Measurements from ENCODE around the gene PGAM1.
A peak's percentile ranks its signal among the peaks of the same experiment; 100 is the strongest.
"Not testable (repeated sequence)": the region's sequence is repeated elsewhere in the genome, so short reads cannot be mapped to it uniquely, and the experiment has no call there.

The PGAM1 gene

DNA sequence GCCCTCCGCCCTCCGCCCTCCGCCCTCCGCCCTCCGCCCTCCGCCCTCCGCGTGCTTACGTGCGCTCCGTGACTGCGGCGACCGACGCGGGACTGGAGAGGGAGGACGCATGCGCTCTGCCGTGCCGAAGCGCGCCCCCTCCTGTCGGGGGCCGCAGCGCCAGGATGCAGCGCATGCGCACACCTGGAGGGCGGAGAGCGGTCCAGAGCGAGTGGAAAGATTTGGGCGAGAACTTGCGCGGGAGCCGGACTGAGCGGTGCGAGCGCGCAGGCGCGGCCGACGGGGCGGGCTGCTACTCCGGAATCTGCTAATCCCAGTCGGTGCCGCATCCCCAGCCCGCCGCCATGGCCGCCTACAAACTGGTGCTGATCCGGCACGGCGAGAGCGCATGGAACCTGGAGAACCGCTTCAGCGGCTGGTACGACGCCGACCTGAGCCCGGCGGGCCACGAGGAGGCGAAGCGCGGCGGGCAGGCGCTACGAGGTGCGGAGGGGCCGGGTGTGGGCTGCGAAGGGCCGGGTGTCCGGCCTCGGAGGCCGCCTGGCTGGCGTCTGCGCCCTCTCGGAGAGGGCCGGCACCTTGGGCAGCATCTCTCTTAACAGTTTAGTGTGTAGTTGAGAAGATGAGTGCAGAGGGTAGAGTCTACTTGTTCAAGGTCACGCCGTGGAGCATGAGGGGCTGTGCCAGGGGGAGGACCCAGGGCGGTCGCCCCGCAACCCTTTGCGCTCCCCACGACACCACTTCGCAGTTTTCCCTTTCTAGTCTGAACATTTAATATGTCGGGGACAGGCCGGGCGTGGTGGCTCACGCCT lies at the start of gene PGAM1:
Gene PGAM1 (plus strand): TSS at position 228 of the 812 bp plus-strand sequence. CDS start 117 bp downstream, at position 345.
- peak; percentile 89 for DNase-seq (ENCODE audit: low read depth, low spot score)

DNA sequence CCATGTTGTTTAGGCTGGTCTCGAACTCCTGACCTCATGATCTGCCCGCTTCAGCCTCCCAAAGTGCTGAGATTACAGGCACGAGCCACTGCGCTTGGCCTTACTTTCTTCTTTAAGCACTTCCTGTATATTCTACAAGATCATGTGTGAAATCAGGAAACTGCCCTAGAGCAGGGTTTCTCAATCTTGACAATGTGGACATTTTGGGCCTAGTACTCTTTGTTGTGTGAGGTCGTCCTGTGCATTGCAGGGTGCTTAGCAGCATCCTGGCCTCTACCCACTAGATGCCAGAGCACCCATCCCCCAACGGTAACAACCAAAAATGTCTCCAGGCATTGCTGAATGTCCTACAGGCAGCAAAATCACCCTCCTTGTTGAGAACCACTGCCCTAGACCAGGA lies 49.6 kb upstream of the PGAM1 start:
- no peak for DNase-seq (ENCODE audit: low read depth, low spot score)

DNA sequence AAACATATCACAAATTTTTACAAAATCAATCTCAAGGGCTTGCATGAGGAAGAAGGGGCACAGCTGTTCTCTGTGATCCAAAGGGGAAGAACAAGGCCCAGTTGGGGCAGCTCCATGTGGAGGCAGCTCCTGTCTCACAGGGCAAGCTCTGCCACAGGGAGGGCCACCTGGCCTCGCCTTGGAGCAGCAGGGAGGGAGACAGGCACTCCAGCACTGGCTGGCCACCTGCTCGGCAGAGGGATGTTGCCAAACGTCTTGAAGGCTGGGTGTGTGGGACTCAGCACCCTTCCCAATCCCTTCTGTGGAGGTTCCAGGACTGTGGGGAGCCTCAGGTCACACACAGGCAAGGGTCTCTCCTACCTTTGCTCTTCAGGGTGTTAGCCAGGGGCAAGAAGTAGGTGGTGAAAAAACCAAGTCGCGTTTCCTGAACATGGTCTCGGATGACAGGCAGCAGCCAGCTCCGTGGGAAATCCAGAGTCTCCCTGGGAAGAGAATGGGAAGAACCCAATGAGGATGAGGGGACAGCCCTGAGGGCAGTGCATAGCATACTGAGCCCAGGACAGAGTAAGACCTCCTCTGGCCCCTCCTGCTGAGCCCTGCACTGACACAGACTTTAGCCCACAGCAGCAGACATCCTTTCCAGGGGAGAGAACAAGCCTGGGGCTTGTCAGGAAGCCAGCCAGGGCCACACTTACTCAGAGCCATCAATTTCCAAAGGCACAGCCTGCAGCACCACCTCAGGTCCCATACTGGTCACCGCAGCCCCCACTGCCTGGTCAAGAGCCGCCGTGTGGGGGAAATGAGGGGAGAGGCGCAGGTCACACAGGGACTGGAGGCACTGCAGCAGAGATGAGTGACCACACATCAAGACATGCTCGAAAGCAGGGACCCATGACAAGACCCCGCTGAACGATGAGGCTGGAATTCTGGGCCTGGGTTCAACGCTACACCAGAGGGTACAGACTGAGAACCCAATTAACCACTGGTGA lies 46.8 kb upstream of the PGAM1 start:
- DNase-seq (ENCODE audit: low read depth, low spot score) = no peak

DNA sequence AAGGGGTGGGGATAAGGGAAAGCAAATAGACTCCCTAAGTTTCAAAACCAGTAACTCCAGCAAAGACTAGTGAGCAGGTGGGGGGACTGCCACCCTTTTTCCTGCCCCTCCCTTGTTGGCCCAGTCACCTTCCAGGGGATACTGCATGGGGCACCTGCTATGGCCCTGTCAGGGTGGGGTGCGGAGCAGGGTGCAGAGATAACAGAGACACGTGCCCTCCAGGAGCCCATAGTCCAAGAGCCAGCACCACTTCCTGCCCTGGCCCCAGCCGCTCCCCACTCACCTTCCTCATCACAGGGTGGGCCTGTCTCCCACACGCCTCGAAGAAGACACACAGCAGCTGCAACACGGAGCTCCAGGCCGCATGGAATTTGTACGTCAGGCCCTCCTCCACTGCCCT lies 45.5 kb upstream of the PGAM1 start:
- no peak for DNase-seq (ENCODE audit: low read depth, low spot score)

DNA sequence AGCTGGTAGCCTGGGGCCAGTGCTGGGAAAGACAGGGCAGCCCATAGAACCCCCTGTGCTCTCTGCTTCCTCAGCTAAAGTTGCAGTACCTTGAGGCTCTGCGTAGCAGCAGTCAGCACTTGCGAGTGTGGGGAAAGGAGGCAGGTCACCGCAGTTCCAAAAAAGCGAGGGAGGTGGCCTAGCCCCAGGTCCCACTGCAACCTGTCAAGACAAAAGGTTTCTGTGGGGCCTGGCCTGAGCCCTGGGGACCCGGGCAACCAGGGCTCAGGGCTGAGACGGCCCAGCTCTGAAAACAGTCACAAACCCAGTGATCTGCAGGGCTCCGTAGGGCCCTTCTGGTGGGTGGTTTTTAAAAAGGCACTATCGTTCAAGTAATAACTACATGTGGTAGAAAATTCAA lies 44.4 kb upstream of the PGAM1 start:
- DNase-seq (ENCODE audit: low read depth, low spot score) = no peak

DNA sequence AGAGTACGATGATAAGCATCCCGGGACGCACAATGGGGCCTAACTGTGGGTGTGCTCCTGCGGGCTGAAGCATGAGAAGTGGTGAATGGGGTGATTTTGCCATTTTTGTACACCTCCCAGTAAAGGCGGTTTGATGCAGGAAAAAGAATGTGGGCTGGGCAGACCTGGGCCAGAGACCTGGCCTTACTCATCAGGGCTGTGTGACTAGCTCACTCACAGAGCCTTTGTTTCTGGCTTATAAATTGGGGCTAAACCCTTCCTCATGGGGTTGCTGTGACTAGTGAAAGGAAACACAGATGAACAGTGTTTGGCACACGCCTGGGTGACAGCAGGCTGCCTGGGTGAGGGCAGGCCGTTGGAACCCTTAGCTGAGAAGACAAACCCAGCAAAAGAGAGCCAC lies 42.8 kb upstream of the PGAM1 start:
- DNase-seq (ENCODE audit: low read depth, low spot score) = no peak

DNA sequence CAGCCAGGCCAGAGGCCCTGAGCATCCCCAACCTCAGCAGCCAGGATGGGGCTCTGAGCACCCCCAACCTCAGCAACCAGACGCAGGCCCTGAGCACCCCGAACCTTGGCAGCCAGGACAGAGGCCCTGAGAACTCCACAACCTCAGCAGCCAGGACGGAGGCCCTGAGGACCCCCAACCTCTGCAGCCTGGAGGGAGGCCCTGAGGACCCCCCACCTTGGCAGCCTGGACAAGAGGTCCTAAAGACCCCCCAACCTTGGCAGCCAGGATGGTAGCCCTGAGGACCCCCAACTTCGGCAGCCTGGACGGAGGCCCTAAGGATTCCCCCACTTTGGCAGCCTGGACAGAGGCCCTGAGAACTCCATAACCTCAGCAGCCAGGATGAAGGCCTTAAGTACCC lies 41.8 kb upstream of the PGAM1 start:
- DNase-seq (ENCODE audit: low read depth, low spot score) = no peak

DNA sequence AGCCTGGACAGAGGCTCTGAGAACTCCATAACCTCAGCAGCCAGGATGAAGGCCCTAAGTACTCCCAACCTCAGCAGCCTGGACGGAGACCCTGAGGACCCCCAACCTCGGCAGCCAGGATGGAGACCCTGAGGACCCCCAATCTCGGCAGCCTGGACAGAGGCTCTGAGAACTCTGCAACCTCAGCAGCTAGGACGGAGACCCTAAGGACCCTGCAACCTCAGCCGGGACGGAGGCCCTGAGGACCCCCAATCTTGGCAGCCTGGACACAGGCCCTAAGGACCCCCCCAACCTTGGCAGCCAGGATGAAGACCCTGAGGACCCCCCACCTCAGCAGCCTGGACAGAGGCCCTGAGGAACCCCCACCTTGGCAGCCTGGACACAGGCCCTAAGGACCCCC lies 41.4 kb upstream of the PGAM1 start:
- no peak for DNase-seq (ENCODE audit: low read depth, low spot score)

DNA sequence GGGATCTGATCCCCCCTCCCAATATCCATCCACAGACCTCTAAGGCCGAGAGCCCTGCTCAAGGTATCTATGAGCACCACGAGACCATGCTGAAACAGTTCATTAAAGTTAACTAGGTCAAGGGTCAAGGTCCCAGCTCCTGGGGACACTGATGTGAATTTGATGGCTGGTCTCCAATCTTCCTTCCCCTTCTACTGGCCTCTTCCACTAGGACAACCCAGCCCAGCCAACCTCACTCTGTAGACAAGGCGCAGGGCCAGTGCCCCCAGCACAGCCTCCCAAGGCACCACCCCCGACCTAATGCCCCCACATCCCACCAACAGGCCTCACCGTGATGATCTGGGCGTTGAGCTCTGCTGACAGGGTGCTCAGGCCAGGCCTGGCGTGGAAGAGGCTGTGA lies 40.4 kb upstream of the PGAM1 start:
- no peak for DNase-seq (ENCODE audit: low read depth, low spot score)

DNA sequence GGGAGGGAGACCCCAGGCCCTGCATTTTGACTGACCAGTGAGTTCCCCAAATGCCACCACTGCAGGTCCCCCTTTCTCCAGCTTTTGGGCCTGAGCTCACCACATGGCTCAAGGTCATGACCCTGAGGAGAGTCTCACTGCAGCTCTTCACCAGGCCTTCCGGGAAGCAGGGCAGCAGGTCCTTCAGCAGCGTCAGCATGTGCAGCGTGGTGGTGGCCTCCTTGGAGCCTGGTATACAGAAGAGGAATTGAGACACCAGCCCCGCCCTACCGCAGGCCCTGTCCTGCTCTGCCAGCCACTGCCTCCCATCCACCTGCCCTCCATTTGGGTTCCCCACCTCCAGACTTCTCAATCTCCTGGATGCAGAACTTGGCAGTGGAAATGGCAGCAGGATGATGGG lies 37.8 kb upstream of the PGAM1 start:
- DNase-seq (ENCODE audit: low read depth, low spot score) = no peak

DNA sequence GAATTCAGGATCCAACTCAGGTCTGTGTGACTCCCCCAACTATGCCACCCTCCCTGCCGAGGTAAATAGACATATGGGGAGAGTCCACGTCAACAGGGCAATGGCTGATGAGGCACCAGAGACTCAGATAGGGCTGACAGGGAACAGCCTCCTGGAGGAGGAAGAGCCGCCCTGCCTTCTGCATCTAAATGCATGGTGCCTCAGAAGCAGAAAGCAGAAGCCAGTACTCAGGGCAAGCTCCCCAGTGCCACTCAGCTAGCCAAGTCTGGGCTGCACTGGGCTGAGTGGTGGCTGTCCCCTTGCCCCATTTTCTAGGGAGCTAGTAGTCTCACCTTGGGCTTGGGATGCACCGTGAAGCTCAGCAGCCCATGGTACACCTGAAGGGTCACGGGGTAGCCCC lies 35.9 kb upstream of the PGAM1 start:
- no peak for DNase-seq (ENCODE audit: low read depth, low spot score)

DNA sequence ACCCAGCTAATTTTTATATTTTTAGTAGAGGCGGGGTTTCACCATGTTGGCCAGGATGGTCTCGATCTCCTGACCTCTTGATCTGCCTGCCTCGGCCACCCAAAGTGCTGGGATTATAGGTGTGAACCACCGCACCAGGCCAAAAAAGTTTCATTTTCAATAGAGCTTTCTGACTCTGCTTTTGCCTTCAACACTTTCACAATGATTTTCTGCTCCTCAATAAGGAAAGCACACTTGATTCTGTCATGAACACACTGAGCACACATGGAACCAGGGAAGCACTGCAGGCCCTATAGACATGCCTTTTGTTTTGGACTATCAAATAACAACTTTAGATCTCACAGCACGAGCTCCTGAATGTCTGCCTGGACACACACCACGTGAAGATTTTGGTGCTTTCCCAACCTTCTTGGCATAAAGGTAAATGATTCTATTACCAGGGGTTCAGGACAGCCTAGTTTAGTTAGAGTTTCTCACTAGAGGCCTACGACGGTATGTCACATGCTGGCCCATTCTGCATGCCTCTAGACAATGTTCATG lies 32.9 kb upstream of the PGAM1 start:
- DNase-seq (ENCODE audit: low read depth, low spot score) = no peak

DNA sequence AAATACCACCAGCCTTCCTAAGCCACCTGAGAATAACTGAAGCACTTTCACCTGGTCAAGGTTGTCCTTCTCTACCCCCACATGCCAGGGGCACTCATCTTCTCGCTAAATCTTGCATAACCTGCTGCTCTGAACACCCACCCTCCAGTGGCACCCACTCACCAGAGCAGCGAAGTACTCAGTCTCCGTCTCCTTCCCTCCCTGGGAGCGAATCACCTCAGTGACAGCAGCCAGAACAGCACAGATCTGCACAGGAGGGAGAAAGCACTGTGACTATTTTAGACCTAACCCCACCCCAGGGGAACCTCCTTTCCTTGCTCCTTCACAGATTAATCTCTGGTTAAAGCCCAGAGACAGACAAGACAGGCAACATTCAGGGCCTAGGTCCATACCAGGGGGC lies 29.9 kb upstream of the PGAM1 start:
- DNase-seq (ENCODE audit: low read depth, low spot score) = no peak

DNA sequence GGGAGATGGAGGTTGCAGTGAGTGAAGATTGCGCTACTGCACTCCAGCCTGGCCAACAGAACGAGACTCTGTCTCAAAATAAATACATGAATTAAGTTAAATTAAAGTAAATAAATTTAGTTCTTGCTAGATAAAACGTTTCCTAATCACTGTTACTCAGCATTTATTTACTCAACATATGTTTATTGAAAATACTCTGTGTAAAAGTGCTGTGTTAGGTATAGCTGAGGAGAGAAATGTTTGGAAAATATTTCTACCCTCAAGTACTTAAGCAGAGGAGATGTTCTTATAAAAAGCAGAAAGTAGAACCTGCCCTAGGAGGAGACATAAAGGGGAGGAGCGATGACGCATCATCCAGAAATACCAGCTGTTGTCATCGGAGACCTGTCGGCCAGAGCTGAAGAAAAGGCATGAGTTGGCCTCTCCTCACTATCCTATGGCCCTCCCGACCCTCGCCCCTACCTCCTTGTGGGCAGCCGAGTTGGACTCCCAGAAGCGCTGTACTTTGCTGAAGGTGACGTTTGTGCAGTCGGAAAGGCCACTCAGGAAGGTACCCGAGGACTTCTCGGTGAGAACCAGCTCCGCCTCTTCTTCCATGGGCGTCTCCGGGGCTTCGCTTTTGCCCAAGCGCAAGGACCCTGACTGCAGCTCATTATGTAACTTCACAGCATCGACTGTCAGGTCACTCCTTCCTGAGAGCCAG lies 26.0 kb upstream of the PGAM1 start:
- no peak for DNase-seq (ENCODE audit: low read depth, low spot score)

DNA sequence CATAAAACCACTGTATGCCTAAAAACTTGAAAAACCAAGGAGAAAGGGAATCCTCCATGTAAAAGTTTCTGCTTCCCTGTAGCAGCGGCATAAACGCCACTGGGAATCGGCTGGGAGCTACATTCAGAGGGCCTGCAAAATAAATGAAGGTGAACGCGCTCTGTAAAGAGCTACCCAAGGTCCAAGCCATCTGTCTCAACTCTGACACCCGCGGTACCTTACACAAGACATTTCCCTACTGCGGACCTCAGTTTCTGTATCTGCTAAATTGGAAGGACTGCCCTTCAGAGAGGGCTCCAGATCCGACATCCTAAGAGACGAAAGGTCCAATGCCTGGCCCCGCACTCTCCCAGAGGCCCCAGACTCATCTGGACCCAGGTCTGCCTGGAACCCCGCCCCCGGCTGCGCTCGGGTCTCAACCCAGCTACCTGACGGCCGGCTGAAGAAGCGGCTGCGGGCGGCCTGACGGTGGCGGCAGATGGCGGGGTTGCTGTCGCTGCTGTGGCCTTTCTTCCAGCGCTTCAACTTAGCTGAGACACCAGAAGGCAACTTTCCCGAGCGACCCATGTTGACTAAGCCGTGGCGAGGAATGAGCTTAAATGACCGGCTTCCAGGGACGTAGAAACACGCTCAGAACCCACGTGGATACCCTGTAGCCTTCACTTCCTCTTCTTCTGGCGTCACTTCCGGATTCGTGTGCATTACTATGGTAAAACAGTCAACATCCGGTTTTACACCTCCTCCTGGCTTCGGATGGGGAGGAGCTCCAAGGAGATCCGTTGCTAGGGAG lies 25.1 kb upstream of the PGAM1 start, which contains the start of gene RRP12:
Gene RRP12 (minus strand): TSS at position 676 of the 790 bp plus-strand sequence. CDS start 109 bp downstream, at position 567.
- DNase-seq (ENCODE audit: low read depth, low spot score) = peak; percentile 88

DNA sequence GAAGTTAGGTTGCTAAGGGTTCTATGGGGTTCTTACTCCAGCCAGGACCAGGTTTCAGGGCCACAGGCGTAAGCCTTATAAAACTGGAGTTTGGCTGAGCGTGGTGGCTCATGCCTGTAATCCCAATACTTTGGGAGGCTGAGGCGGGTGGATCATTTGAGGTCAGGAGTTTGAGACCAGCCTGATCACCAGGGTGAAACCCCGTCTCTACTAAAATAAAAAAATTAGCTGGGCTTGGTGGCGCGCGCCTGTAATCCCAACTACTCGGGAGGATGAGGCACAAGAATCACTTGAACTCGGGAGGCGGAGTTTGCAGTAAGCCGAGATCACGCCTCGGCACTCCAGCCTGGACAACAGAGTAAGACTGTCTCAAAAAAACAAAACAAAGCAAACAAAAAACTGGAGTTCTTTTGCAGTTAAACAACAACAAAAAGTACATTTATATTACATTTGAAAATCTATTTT lies 24.5 kb upstream of the PGAM1 start:
- DNase-seq (ENCODE audit: low read depth, low spot score) = no peak

DNA sequence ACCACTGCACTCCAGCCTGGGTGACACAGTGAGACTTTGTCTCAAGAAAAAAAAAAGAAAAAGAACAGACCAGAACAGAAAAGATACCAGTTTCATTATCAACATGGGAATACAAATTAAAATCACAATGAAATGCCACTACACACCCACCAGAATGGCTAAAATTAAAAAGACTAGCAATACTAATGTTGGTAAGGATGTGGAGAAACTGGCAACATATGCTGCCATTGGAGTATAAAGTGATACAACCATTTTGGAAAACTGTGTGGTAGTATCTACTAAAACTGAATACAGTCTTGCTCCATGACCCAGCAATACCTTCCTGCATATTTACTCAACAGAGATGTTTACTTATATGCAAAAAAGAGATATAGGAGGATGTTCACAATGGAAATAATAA lies 21.9 kb upstream of the PGAM1 start:
- DNase-seq (ENCODE audit: low read depth, low spot score) = no peak

DNA sequence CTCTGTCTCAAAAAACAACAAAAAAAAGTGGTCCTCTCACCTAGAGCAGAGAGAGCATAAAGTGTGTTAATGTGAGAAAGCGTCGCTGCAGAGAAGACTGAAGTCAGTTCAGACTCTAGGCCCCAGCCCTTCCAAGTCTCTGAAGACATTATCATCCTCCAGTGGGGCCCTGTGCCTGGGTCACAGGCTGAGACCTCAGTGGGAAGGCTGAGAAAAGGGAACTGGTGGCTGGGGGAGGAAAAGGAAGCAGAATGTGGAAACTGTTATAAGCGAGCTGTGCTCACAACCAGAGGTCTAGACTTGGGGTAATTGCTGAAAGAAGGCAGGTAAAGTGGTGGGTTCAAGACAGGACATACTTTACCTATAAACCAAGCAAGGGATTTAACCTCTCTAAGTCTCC lies 19.9 kb upstream of the PGAM1 start:
- no peak for DNase-seq (ENCODE audit: low read depth, low spot score)

DNA sequence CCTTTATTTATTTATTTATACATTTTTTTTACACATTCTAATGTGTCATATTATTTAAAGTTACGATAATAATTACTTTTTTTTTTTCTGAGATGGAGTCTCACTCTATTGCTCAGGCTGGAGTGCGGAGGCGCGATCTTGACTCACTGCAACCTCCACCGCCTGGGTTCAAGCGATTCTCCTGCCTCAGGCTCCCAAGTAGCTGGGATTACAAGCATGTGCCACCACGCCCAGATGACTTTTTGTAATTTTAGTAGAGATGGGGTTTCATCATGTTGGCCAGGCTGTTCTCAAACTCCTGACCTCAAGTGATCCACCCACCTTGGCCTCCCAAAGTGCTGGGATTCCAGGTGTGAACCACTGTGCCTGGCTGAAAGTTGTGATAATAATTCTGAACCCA lies 19.5 kb upstream of the PGAM1 start:
- not testable (repeated sequence) for DNase-seq (ENCODE audit: low read depth, low spot score)

DNA sequence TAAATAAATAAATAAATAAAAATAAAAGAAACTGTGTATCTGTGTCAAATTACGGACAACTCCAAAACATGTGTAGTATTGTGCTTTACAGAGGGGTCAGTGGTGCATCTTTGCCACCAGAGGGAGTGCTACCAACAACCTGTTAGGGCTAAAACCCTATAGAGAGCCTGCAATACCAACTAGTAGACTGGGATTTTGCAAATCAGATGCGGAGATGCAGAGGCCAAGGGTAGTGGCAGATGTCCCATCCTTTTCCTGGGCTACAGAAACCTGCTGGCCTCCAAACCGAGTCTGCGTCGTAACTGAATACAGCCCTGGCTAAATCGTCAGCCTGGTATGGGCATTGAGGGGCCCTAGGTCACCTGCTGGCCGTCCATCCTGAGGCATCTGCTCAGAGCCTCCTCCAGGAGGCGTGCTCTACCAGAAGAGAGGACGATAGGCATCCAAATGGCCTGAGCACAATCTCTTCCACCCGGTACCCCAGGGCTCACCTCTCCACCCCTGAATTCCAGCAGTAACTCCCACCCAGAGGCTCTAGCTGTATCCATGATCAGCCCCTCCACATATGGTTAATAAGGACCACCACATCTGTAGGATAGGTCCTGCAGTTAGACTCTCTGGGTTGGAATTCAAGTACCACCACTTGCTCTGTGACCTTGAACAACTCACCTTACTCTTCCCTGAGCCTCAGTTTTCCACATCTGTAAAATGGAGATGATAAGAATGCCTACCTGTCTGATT lies 18.6 kb upstream of the PGAM1 start:
- no peak for DNase-seq (ENCODE audit: low read depth, low spot score)

Data from smooth muscle cell of the brain vasculature (primary cell).